SK-N-MC (cell line): ENCODE data around the gene GJC2.

Experiments used
- EZH2 ChIP-seq: fragments of 200-600 bp; sonication (generic); IDR thresholded peaks from one replicate; pipeline ENCODE4 v1.6.1; 2017; ENCODE audit warnings: antibody characterized with exemption
- POLR2AphosphoS5 ChIP-seq: IDR thresholded peaks from 2 replicates; pipeline ENCODE4 v1.6.1; 2012; ENCODE audit warnings: mild to moderate bottlenecking, low read depth, low read length, borderline replicate concordance

- TF ChIP-seq POLR2AphosphoS5: no peak
- no peak for TF ChIP-seq EZH2
Measured at GRCh38 chr1:228154021-228154669, 4.4 kb downstream of the GJC2 start.
